HepG2 (cell line): ENCODE data around the gene MYCBP2. TPM values are rescaled to one million over a fixed set of nuclear protein-coding genes. Genes with fewer than 3 reads are reported as not detected.

ENCODE experiments used
- ATAC-seq: fragments of 200-7000 bp; cut with Tn5 transposase; 3 replicates; pipeline ENCODE4 v1.9.1; 2020; ENCODE audit warnings: mild to moderate bottlenecking, moderate library complexity
- BruUV-seq: library from RNA; stranded (reverse); fragments of 400-500 nt; replicated peaks from 2 replicates; lab custom pipeline; 2021; lab: Mats Ljungman, UMichigan
- CTCF ChIA-PET: fragments of 300-600 bp; formaldehyde crosslinking; extraction: SDS; loops from one replicate; lab custom pipeline; 2021; ENCODE audit warnings: low total read pairs, inconsistent platforms, low intra/inter-chr PET ratio; lab: Yijun Ruan, JAX
- POLR2A ChIA-PET: fragments of 350-600 bp; sonication (Branson Sonifier 250); formaldehyde crosslinking; loops from one replicate; lab custom pipeline; 2020; ENCODE audit warnings: antibody characterized with exemption, inconsistent platforms; lab: Yijun Ruan, JAX
- DNase-seq: peaks from one replicate; pipeline ENCODE4 v3.0.0-alpha.2; 2015; ENCODE audit warnings: low spot score
- FAIRE-seq: peaks from 3 replicates; lab custom pipeline; 2011; peaks lifted over from hg19 to GRCh38; lab: Jason Lieb, UNC
- H2AFZ ChIP-seq: one replicate; pipeline ENCODE4 v1.6.1; 2011; ENCODE audit warnings: low read length, inconsistent platforms
- H3K27ac ChIP-seq: fragments of 300-600 bp; 3 replicates; pipeline ENCODE4 v1.8.0; 2011; ENCODE audit warnings: mixed run types, mild to moderate bottlenecking, mixed read lengths, low read length, inconsistent platforms; ENCODE audit not compliant: insufficient read depth; ENCODE audit errors: extremely low read length
- H3K27me3 ChIP-seq, 2 experiments: fragments of 200-600 bp in 1 of 2; 2 replicates in 1 of 2; 3 replicates in 1 of 2; pipeline versions ENCODE4 v1.6.0 to v1.8.0; 2011; ENCODE audit warnings: low read length in 2 of 2, mild to moderate bottlenecking in 2 of 2, moderate library complexity in 2 of 2, inconsistent platforms in 1 of 2; ENCODE audit not compliant: insufficient read depth in 2 of 2, control insufficient read depth in 1 of 2
- H3K36me3 ChIP-seq, 2 experiments: fragments of 200-600 bp in 1 of 2; replicated peaks in 1 of 2; 2 replicates in 1 of 2; 3 replicates in 1 of 2; pipeline versions ENCODE4 v1.5.1 to v1.8.0; 2011; ENCODE audit warnings: low read length in 2 of 2, inconsistent platforms in 1 of 2; ENCODE audit not compliant: insufficient read depth in 2 of 2, control insufficient read depth in 1 of 2
- H3K4me1 ChIP-seq: 2 replicates; pipeline ENCODE4 v1.5.1; 2012; ENCODE audit warnings: low read length, inconsistent platforms; ENCODE audit not compliant: insufficient read depth
- H3K4me2 ChIP-seq: 2 replicates; pipeline ENCODE4 v1.6.0; 2011; ENCODE audit warnings: low read depth, low read length, inconsistent platforms
- H3K4me3 ChIP-seq, 3 experiments: fragments of 200-600 bp in 1 of 3; sonication (generic), shearing (Covaris generic) in 1 of 3; replicated peaks in 1 of 3; 2 replicates each; pipeline ENCODE4 v1.5.1; 2011 to 2016; ENCODE audit warnings: low read length in 3 of 3, inconsistent platforms in 2 of 3, low read depth in 2 of 3, mild to moderate bottlenecking in 2 of 3, control low read depth in 1 of 3, mixed read lengths in 1 of 3; ENCODE audit not compliant: insufficient read depth in 1 of 3
- H3K79me2 ChIP-seq: one replicate; pipeline ENCODE4 v1.6.1; 2011; ENCODE audit warnings: low read length, inconsistent platforms; ENCODE audit not compliant: insufficient read depth
- H3K9ac ChIP-seq: 2 replicates; pipeline ENCODE4 v1.6.0; 2011; ENCODE audit warnings: mild to moderate bottlenecking, low read depth, low read length, inconsistent platforms; ENCODE audit not compliant: insufficient read depth
- H3K9me3 ChIP-seq: 2 replicates; pipeline ENCODE4 v1.5.1; 2012; ENCODE audit warnings: mild to moderate bottlenecking, low read length
- H4K20me1 ChIP-seq: 2 replicates; pipeline ENCODE4 v1.6.0; 2011; ENCODE audit warnings: inconsistent platforms, mild to moderate bottlenecking, low read length, moderate library complexity; ENCODE audit not compliant: insufficient read depth
- ATF4 ChIP-seq, 2 experiments: fragments of 450-650 bp in 1 of 2; sonication (generic) in 1 of 2; formaldehyde crosslinking; IDR thresholded peaks; 2 replicates each; pipeline versions ENCODE4 v1.5.0 to v1.8.0; 2020 to 2022; ENCODE audit warnings: mild to moderate bottlenecking in 1 of 2, missing genetic modification reagents in 1 of 2
- CBX2 ChIP-seq, 2 experiments: fragments of 200-600 bp in 1 of 2; sonication (generic); formaldehyde crosslinking in 1 of 2; IDR thresholded peaks; 2 replicates each; pipeline versions ENCODE4 v1.7.0 to v1.8.1; 2018 to 2022; ENCODE audit warnings: low read depth in 2 of 2, low read length in 1 of 2, mild to moderate bottlenecking in 1 of 2, missing genetic modification reagents in 1 of 2
- CSRNP2 ChIP-seq: sonication (generic); formaldehyde crosslinking; conservative IDR thresholded peaks from 2 replicates; pipeline ENCODE4 v1.8.0; 2022; ENCODE audit warnings: low read depth, missing genetic modification reagents
- ESRRA ChIP-seq: sonication (generic); formaldehyde crosslinking; IDR thresholded peaks from 2 replicates; pipeline ENCODE4 v1.5.1; 2020; ENCODE audit warnings: mild to moderate bottlenecking, low read depth, missing genetic modification reagents
- IKZF1 ChIP-seq: fragments of 450-650 bp; IDR thresholded peaks from 2 replicates; pipeline ENCODE4 v1.7.1; 2016
- NFYC ChIP-seq: IDR thresholded peaks from 2 replicates; pipeline ENCODE4 v1.6.1; 2016; ENCODE audit warnings: missing genetic modification reagents, missing compliant biosample characterization
- ZNF253 ChIP-seq: sonication (generic); formaldehyde crosslinking; IDR thresholded peaks from 2 replicates; pipeline ENCODE4 v1.8.0; 2022; ENCODE audit warnings: mild to moderate bottlenecking, missing genetic modification reagents, borderline replicate concordance
- ZNF274 ChIP-seq: sonication (generic); formaldehyde crosslinking; IDR thresholded peaks from 2 replicates; pipeline ENCODE4 v1.5.1; 2020; ENCODE audit warnings: mild to moderate bottlenecking, missing genetic modification reagents
- in situ Hi-C: cut with HindIII; loops from 2 replicates; pipeline ENCODE4 v1.10.0; 2017; ENCODE audit warnings: low pct_unique_long_range_greater_than_20kb; ENCODE audit not compliant: extremely low pct_ligation_motif_present
- intact Hi-C: fragments of 100-400 bp; cut with micrococcal nuclease; formaldehyde crosslinking; loops from one replicate; pipeline ENCODE4 v1.10.0; 2022; ENCODE audit not compliant: unreplicated experiment
- polyA plus RNA-seq, 8 experiments: library from polyadenylated mRNA; depleted of rRNA in 3 of 8; stranded (reverse) in 7 of 8; unstranded in 1 of 8; fragments of >200 nt; fragmentation: Illumina TruSeq in 4 of 8; extraction: Trizol in 4 of 8; gene quantifications; 2 replicates each; pipeline versions ENCODE4 v1.2.1 to v1.2.3, GENCODE V29; 2011 to 2016; ENCODE audit warnings: low read depth in 4 of 8, missing spikeins in 1 of 8, mixed read lengths in 1 of 8; ENCODE audit not compliant: insufficient read depth in 1 of 8
- total RNA-seq, 5 experiments: library from RNA; depleted of rRNA; stranded (reverse); fragments of >200 nt; fragmentation: Illumina TruSeq; extraction: Trizol; gene quantifications; 2 replicates each; pipeline ENCODE4 v1.2.3, GENCODE V29; 2016; ENCODE audit warnings: low read depth in 1 of 5
- TF ChIP-seq, protein P1 (sequence below), 2 experiments: fragments of 450-650 bp in 1 of 2; sonication (generic) in 1 of 2; formaldehyde crosslinking in 1 of 2; IDR thresholded peaks; 2 replicates each; pipeline versions ENCODE4 v1.6.1 to v1.8.0; 2016 to 2022; ENCODE audit warnings: antibody characterized with exemption in 1 of 2, mild to moderate bottlenecking in 1 of 2, missing genetic modification reagents in 1 of 2
- TF ChIP-seq, protein P2 (sequence below): sonication (generic); formaldehyde crosslinking; IDR thresholded peaks from 2 replicates; pipeline ENCODE4 v1.4.0; 2020; ENCODE audit warnings: mild to moderate bottlenecking, missing genetic modification reagents

MYCBP2 gene
- total and polyA plus RNA-seq, 2 of the 13 experiments (the other 11 are each of a cell fraction or from before 2014, with no cell fraction given), result 16.3 to 35.3 TPM

DNA sequence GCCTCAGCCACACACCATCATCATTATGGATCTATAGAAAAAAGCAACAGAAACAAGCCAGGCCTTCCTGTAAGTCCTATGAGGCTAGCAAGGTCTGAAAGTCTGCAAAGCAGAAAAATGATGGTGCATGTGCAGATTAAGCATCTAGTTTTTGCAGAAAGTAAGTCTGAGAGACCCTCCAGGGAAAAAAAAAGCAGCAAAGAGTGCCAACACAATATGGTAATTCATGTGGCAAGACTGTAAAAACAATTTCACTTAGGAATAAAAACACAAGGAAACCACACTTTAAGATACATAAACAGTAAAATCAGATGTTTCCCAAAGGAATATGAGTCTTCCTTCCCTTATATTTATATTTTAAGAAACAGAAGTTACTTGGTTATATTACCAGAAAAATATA lies 187.6 kb downstream of the MYCBP2 start:
- Histone ChIP-seq H3K27me3 (no peaks in the 10 kb centered on the region), H3K9ac (no peak overlapping the region), H3K9me3 (no peaks in the 10 kb centered on the region), H3K36me3 (peaks cover 3 to 18% of the 10 kb centered on the region in 2 experiments), H4K20me1 (no peaks in the 10 kb centered on the region), H3K79me2 (no peaks in the 10 kb centered on the region), H3K4me3 (no peak overlapping the region), H2AFZ (no peak overlapping the region), H3K4me1 (peaks cover 13% of the 10 kb centered on the region), H3K27ac (no peak overlapping the region), H3K4me2 (no peak overlapping the region)
- in situ Hi-C loops, result no loop called here
- ChIA-PET POLR2A (no interaction called here), CTCF (no interaction called here)
- FAIRE-seq, result no peak
- no peak for DNase-seq
- no peak for ATAC-seq
- BruUV-seq, result no TSS peak
- intact Hi-C loops, result no loop called here
- TF ChIP-seq, protein P1, sequence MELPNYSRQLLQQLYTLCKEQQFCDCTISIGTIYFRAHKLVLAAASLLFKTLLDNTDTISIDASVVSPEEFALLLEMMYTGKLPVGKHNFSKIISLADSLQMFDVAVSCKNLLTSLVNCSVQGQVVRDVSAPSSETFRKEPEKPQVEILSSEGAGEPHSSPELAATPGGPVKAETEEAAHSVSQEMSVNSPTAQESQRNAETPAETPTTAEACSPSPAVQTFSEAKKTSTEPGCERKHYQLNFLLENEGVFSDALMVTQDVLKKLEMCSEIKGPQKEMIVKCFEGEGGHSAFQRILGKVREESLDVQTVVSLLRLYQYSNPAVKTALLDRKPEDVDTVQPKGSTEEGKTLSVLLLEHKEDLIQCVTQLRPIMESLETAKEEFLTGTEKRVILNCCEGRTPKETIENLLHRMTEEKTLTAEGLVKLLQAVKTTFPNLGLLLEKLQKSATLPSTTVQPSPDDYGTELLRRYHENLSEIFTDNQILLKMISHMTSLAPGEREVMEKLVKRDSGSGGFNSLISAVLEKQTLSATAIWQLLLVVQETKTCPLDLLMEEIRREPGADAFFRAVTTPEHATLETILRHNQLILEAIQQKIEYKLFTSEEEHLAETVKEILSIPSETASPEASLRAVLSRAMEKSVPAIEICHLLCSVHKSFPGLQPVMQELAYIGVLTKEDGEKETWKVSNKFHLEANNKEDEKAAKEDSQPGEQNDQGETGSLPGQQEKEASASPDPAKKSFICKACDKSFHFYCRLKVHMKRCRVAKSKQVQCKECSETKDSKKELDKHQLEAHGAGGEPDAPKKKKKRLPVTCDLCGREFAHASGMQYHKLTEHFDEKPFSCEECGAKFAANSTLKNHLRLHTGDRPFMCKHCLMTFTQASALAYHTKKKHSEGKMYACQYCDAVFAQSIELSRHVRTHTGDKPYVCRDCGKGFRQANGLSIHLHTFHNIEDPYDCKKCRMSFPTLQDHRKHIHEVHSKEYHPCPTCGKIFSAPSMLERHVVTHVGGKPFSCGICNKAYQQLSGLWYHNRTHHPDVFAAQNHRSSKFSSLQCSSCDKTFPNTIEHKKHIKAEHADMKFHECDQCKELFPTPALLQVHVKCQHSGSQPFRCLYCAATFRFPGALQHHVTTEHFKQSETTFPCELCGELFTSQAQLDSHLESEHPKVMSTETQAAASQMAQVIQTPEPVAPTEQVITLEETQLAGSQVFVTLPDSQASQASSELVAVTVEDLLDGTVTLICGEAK (IDR thresholded peaks at IDR 0.05), result no peak
- TF ChIP-seq, protein P1 (CRISPR knock-in tag; IDR thresholded peaks at IDR 0.05), result no peak
- TF ChIP-seq ATF4 (CRISPR knock-in tag; IDR thresholded peaks at IDR 0.05), result no peak
- no peak for TF ChIP-seq CSRNP2 (CRISPR knock-in tag)
- TF ChIP-seq IKZF1, result no peak
- TF ChIP-seq, protein P2, sequence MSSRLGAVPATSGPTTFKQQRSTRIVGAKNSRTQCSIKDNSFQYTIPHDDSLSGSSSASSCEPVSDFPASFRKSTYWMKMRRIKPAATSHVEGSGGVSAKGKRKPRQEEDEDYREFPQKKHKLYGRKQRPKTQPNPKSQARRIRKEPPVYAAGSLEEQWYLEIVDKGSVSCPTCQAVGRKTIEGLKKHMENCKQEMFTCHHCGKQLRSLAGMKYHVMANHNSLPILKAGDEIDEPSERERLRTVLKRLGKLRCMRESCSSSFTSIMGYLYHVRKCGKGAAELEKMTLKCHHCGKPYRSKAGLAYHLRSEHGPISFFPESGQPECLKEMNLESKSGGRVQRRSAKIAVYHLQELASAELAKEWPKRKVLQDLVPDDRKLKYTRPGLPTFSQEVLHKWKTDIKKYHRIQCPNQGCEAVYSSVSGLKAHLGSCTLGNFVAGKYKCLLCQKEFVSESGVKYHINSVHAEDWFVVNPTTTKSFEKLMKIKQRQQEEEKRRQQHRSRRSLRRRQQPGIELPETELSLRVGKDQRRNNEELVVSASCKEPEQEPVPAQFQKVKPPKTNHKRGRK (CRISPR knock-in tag), result no peak
- no peak for TF ChIP-seq ZNF253 (CRISPR knock-in tag)
- TF ChIP-seq NFYC (CRISPR knock-in tag), result no peak
- TF ChIP-seq ZNF274 (CRISPR knock-in tag), result no peak
- TF ChIP-seq CBX2 (IDR thresholded peaks at IDR 0.05; ENCODE audit: low read depth, low read length), result no peak
- TF ChIP-seq CBX2 (CRISPR knock-in tag; IDR thresholded peaks at IDR 0.05; ENCODE audit: low read depth), result no peak
- no peak for TF ChIP-seq ESRRA (CRISPR knock-in tag)
